DMS79 treated with DMSO at 0.1 percent for 48 hours (cell line): ENCODE measurements around the gene MAX.

Experiments used
- DNase-seq: peaks from one replicate; lab custom pipeline; 2025; lab: John Stamatoyannopoulos, UW

MAX gene

DNA sequence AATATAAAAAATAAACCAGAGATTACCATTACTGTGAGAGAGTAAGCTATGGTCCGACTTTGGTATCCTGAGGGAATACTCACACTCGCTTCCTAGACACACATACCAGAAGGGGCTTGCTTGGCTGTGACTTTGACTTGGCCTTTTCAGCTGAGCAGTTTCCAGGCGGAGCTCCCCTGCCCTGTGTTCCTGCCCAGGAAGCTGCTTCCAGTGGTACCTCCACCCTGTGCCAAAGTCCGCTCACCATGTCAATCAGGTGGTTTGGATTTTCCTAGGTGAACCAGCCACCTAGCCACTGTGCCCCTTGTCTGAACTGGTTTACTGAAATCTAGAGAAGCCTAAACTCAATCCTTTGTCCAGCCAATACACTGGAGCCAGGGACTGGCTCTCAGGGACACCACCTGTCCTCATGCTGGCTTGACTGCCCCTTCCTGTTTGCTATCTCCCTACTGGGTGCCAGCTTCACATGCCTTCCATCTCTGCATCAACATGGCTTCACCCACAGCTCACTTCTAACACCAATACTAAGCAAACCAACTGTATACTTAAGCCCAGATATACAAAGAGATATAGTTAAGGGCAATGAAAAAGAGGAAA is 28.6 kb downstream of the MAX start:
- DNase-seq = no peak

DNA sequence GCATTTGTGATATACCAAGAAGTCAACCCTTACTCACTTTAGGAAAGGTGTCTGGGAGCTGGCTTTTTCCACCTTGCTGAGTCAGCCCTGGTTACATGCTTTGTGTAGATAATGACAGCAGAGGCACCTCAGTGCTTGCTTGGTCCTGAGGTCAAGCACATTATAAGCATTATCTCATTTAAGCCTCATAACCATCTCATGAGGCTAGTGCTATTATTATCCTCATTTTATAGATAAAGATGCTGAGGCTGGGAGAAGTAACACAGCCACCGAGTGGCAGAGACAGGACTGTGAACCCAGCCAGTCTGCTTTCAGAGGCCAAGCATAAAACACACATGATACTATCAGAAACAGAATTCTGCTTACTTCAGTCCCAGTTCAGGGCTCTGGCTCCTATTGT is 29.4 kb downstream of the MAX start:
- DNase-seq = no peak

DNA sequence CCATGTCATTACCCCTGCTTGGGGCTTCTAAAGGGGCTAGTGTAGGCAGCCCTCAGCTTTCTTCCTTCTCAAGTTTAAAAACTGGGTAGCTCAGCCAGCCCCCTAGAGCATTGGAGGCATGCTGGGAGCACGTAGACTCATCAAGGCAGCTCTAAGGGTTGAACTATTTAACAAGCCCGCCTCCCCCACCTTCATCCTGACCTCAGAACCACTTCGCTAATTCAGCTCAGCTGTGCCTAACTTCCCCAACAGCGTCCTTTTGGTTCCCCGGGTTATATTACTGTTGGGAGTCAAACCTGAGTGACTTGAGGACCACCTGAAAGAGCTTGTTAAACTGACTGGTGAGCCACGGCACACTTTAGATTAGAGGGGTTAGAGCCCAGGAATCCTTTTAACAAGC is 30.1 kb downstream of the MAX start:
- DNase-seq = no peak

DNA sequence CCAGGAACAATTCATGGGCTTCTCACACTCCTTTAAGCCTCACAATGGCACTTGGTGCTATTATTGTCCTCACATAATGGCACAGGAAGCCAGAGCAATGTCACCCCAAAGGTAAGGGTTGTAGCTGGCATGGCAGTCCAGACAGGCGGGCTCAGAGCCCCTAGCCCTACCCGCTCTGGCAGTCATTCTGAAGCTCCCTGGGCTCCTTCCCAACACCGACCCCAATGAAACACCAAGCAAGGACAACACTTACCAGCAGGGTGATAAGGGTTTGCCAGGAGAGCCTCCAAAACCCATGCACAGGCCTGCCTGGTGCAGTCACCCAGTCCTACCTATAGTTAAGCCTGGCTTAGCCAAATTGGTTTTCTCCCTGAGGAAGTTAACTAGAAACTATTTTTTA is 30.8 kb downstream of the MAX start:
- DNase-seq = no peak

DNA sequence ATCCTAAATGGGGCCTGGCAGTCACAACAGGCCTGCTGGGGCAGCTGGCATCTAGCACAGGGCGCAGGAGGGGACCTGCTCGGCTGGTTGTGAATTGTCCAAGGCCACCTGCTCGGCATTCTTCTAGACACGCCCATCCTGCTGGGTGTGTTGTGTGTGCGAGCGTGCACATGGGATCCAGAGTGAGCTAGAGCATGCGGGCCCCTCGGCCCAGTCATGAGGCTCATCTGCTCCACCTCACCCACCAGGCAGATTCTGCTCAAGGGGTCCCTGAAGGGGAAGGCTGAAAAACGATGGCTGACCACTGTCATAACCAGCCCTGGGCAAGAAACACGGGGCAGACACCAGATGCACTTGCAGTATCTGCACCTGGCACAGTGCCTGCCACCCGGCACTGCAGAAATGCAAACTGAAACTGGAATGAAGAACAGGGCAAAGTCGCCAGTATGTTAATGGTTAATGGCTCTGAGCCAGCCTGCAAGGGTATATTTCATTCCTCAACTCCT is 31.8 kb downstream of the MAX start:
- DNase-seq = peak; percentile 92

DNA sequence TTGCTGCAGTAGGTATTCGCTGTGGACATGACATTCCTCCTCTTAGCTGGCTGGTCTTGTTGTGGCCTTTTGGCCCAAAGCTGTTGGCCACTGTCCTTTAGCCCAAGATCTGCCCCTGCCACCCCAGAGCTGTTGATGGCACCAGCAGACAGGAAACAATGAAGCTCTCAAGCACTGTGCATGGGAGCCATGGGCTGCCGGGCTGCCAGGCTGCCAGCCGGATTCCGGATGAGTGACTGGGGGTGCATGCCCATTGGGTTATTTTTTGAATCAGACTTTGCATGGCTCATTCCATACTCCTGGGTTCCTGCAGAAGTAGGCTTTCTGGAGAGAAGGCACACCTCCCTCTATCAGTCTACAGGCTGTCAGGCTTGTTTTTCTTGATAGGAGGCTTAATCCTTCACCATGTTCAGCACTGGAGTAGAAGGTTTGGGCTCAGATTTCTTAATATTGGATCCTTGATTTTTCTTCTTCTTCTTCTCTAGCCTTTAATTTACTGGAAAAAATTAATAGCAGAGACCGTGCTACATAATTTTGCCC is 32.4 kb downstream of the MAX start:
- no peak for DNase-seq

DNA sequence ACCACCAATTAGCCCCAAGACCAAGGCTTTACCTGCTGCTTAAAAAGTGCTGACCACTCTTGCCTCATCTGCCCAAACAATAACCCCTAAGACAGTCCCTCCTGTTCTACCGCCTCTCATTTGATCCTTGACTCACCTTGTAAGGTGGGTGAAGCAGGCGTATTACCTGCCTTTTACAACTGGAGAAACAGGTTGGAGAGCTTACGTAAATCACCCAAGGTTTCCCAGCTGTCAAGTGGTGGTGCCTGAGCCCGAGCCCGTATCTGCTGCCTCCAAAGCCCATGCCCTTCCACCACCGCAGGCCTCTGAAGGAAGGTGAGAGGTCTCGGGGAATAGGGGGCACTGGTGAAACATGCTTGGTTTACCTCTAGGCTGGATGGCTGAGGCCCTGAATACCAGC is 36.6 kb downstream of the MAX start:
- no peak for DNase-seq

DNA sequence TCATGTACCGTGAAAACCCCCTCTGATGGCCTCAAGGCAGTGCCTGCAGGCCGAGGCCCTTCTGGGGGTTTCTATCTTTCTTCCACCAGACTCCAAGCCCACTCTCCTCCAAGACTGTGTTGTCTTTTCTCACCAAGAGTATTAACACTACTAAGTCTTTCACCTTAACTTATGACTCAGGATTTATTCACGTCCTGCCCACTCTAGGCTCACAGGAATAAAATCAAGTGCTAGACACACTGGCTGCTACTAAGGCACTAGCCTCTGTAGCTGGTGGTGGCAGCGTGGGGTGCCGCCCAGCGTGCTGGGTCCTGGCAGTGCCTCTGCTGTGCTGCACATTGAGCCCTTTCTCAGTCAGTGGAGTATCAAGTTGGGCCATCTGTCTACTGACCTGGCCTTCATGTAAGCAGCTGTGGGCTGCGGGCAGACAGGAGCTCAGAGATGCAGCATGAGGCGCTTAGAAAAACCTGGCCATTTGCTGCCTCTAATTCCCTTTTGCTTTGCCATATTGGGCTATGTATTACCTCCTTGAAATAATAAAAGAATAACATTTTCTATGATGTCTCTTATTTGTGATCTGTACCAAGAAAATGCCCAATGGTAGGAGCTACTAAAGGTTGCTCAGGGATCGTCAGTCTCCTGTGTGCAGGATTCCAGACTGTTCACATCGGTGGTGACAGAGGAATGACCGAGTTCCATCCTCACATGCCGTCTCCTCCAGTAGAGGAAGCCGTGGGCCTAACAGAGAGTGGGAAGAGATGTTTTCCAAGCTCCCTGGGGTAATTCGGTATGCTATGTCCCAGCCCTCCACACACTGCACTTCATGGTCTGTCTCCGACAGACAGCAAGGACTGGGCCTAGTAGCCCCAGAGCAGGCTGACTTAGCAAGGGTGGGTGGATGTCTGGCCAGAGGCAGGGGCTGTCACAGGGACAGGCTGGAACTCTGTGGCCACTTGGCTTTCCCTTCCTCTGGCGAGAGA is 39.9 kb downstream of the MAX start:
- no peak for DNase-seq

DNA sequence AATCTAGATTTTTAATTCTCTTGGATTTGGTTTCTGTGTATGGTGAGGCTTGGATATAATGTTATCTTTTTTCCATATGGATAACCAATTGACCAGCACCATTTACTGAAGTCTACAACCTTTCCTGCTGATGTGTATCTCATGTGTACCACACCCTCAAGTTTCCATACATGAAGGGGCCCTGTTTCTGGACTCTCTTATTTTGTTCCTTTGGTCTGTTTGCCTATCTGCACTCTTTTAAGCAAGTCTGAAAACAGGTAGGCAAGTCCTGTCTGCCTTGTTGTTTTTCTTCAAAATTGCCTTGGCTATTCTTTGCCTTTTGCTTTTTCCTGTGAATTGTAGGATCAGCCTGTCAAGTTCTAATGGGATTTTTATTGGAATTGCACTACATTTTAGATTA is 44.6 kb downstream of the MAX start:
- no peak for DNase-seq

DNA sequence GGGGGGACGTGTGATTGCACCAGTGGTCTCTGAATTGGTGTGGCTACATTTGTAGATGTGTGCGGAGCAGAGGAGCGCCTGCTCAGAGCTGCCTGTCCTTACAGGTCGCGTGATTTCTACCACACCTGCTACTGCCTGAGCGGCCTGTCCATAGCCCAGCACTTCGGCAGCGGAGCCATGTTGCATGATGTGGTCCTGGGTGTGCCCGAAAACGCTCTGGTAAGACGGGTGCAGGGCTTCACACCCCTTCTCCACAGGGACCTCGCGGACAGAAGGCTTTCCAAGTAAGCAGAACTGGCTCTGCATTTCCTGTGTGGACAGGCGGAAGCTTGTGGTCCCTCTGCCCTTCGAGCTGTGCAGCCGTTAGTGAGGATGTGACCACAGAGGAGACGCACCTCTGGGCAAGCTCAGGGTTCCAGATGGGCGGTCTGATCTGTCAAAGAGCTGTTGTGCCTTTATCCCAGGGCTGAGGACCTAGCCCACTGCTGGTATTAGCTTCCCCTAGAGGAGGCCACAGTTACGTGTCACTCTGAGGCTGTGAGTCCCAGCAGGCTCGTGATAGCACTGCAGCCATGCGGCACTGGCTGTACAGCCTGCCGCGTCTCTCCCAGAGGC is 47.7 kb downstream of the MAX start:
- no peak for DNase-seq

DNA sequence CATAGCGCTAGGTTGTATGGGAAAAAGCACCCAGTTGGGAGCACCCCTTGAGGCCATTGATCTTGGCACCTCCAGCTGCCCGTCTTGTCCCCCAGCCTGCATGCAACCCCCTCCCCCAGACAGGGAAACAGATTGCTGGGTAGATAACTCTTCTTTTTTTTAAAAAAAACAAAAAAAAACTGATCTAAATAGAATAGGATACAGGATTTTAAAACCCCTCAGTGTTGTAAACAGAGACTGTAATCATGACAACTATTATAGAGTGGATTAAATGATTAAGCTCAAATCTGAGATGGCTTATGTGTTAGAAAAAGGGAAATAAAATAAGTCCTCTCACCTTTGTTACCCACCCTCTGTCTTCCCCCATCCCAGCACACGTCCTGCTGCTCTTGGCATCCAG is 48.9 kb downstream of the MAX start:
- no peak for DNase-seq

DNA sequence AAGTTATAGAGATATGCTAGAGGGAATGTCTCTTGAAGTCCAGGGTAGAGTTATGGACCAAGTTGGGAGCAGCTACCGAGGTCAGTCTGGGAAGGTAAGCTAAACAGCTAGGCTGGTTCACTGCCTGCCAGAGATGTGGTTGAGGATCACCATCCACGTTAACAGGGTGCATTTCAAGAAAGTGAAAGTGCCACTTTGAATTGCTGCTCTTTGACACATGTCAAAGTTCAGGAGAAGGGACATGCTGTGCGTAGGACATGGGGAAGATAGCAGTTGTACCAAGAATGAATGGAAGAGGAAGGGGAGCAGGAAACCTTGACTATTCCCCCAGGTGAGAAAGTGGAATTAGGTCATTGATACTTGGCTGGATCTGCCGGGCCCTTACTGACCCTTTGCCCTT is 49.5 kb downstream of the MAX start:
- DNase-seq = no peak

DNA sequence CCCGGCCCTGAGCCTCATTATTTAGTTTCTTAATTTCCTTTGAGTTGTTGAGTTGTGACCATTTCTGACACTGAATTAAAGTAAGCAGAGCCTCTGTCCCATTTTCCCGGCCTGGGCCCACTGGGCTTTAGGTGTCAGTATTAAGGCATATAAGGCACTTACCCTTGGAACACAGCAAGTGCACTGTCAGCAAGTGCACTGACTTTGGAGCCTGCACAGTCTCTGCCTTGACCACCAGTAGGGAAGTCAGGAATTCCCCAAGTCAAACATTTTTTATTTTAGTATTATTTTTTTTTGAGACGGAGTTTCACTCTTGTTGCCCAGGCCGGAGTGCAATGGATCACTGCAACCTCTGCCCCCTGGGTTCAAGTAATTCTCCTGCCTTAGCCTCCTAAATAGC is 56.6 kb downstream of the MAX start:
- no peak for DNase-seq

DNA sequence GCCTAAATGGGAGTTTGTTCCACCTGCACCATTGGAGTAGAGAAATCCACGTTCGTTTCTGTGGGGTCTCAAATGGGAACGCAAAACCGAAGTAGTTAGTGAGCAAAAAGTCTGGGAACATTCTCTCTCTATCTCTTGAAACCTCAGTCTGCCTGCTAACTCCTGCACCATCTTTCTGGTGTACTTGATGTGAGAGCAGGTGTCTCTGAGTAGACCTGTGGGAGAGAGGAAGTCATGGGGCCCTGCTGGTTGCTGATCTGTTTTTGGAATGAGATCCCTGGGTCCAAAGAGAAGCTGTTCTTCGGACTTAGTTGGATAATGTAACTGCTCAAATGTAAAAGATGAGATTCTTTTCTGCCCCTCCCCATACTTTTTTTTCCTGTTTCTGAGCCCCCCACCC is 57.3 kb downstream of the MAX start:
- DNase-seq = no peak

DNA sequence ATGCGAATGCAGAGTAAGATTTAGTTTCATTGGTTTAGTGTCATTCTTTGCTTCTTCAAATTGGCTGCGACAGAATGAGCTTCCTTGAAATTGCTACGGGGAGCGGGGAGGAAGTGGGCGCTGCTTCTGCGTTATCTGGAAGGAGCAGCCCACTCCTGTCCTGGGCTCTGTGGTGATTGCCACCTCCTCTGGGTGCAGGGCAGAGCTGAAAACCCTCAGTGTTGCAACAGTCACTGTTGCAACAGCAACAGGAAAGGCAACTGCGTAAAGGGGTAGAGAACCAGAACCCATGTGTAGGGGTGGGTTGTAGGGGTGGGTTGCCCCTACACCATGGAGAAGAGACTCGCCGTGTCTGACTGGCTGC is 57.7 kb downstream of the MAX start:
- no peak for DNase-seq

DNA sequence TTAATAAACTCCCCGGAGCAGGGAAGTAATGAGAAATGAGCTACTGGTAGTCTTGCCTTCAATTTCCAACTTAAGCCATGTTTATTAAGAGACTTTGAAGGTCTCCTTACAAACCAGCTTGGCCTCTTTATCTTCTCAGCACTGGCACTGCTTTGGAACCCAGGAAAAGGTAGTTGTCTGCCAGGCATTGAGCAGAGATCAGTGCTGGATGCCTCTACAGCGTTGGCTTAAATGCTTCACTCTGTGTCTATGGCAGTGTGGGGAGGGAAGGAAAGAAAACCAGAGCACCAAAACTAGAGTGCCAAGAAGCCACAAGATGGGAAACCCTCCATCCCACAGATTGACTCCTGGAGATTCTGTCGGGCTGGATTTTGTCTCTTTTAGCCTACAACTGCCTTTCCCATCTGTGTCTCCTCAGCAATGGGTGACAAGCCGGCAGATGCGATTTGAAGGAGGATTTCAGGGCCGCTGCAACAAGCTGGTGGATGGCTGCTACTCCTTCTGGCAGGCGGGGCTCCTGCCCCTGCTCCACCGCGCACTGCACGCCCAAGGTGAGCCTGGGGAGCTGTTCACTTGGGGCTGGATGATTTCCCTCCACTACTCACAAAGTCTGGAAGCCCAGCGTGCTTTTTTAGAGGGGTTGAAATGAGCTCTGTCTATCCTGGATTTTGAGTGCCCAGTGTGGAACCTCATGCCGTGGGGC is 58.3 kb downstream of the MAX start:
- DNase-seq = no peak

DNA sequence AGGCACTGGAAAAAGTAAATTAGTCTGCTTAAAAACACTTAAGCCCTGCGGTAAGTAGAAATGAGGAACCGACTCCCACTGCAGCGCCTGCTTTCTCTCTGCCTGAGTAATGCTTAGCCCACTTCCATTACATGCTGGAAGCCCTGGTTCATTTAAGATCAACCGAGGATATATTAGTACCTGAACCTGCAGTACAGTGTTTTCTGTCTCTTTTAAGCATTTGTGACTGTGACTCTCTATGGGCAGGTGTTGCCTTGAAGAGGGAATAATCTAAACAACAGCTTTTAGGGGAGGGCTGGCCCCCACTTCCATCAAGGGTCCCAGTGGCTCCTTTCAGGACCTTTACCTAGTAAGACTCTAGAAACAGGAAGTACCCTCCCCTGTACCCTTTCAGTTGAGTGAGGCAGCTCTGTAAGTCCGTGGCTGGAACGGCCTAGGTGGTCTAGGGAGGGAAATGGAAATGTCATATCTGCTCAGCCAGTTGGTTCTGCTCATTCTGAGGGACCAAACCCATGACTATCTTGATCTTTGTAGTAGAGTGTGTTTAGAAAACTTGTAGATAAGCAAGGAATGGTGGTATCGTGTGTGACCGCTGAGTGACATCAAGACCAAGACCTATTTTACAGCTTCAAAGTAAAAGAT is 59.5 kb downstream of the MAX start:
- no peak for DNase-seq

DNA sequence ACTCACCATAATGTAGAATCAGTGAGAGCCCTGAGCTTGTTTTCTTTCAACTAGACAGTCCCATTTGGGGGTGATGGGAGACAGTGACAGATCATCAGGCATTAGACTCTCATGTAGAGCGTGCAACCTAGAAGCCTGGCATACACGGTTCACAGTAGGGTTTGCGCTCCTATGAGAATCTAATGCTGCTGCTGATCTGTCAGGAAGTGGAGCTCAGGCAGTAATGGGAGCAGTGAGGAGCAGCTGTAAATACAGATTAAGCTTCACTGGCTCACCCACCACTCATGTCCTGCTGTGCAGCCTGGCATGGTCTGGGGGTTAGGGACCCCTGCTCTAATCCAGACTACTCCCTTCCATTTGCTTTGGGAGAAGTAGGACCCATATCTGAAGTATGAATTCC is 60.0 kb downstream of the MAX start:
- DNase-seq = no peak

DNA sequence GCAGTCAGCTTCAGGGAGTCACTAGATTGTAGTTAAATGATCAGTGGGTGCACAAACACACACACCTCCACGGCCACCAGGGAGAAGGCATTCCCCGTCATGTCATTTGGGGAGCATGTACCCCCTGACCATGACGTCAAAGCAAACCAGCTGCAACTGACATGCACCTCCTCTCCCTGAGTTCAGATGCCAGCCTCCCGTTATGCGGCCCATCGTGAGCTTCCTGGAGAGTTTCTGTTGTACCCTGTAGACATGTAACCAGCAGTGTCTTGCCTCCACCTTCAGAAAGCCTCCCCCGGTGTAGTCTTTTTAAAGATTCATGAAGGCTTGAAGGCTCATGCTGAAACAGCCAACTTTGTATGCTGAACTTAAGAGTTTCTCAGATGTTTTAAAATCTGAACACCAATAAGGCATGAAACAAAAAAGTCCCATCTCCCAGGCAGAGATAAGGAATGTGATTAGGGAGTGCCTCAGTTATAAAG is 60.8 kb downstream of the MAX start:
- no peak for DNase-seq

DNA sequence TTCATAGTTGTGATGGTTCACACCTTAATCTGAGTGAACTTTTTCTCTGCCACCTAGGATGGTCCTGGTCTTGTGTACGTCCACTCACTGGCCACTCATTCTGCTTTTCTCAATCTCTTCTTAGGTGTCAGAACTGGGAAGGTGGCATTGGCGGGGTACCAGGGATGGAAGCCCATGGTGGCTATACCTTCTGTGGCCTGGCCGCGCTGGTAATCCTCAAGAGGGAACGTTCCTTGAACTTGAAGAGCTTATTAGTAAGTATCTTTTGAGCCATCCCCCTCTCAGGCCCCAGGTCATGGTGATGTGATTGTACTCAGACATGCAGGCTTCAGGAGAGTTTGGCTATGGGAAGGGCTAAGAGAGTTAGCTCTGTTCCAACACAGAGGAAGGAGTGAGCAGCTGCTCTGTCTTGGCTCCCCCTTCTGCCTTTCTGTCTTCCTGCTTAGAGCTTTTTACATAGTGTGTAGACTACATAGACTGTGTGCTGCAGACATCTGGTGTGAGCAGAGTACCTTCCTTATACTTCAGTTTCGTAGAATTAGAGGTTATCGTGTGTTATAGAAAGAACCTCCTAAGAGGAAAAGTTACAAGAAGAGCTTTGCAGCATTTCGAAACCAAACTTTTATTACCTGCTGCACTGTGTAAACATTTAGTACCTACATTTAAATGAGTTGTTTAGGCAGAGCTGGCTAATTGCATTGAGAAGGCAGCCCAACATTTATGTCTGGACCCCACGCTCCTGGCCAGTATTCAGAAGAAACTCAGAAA is 61.5 kb downstream of the MAX start:
- no peak for DNase-seq

DNA sequence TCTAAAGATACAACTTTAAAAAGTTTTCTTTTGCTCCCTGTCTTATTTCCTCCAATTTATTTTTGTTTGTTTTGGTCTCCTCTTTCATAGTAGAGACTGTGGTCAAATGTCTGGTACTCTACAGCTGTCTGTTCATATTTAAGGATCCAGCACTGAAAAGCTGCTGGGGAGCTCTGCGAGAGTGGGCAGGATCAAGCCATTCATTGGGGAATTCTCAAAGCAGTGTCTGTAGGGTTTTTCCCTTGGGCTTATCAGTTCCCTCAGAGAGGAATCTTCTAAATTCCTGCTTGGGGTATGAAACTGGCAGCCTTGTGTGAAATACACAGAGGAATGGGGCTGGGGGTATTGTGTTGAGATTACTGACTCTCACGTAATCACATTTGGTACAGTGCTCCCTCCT is 63.4 kb downstream of the MAX start:
- no peak for DNase-seq
